Endothelial cell of umbilical vein (primary cell): ENCODE data around the gene EEF1AKMT2. TPM values are rescaled to one million over a fixed set of nuclear protein-coding genes. Genes with fewer than 3 reads are reported as not detected.

ENCODE experiments used
- BruUV-seq: library from RNA; stranded (reverse); fragments of 400-500 nt; replicated peaks from 2 replicates; lab custom pipeline; 2021; lab: Mats Ljungman, UMichigan
- CTCF ChIA-PET: fragments of 300-600, 350-600 bp; sonication (Branson Sonifier 250); formaldehyde crosslinking; loops from one replicate; lab custom pipeline; 2021; ENCODE audit warnings: antibody characterized with exemption, inconsistent platforms; lab: Charles Lee
- POLR2A ChIA-PET: fragments of 300-600, 350-600 bp; sonication (Branson Sonifier 250); formaldehyde crosslinking; loops from one replicate; lab custom pipeline; 2021; ENCODE audit warnings: antibody characterized with exemption, inconsistent platforms; lab: Charles Lee
- DNase-seq: peaks from one replicate; pipeline ENCODE4 v3.0.0-alpha.2; 2011; ENCODE audit warnings: low read depth, low spot score
- FAIRE-seq: peaks from 2 replicates; lab custom pipeline; 2011; peaks lifted over from hg19 to GRCh38; lab: Jason Lieb, UNC
- H2AFZ ChIP-seq: 2 replicates; pipeline ENCODE4 v1.6.0; 2012; ENCODE audit warnings: low read depth, low read length, control low read depth, inconsistent platforms
- H3K27ac ChIP-seq: 2 replicates; pipeline ENCODE4 v1.5.1; 2011; ENCODE audit warnings: low read depth, mild to moderate bottlenecking, control low read depth, low read length, moderate library complexity; ENCODE audit not compliant: insufficient read depth
- H3K27me3 ChIP-seq, 2 experiments: 2 replicates each; pipeline versions ENCODE4 v1.6.0 to v1.6.1; 2011; ENCODE audit warnings: low read length in 2 of 2, mixed read lengths in 1 of 2; ENCODE audit not compliant: control insufficient read depth in 2 of 2, insufficient read depth in 2 of 2
- H3K36me3 ChIP-seq, 2 experiments: 2 replicates in 1 of 2; 3 replicates in 1 of 2; pipeline ENCODE4 v1.5.1; 2011; ENCODE audit warnings: low read length in 2 of 2, mild to moderate bottlenecking in 1 of 2, moderate library complexity in 1 of 2; ENCODE audit not compliant: control insufficient read depth in 2 of 2, insufficient read depth in 2 of 2; ENCODE audit errors: extremely low read depth in 1 of 2
- H3K4me1 ChIP-seq: 3 replicates; pipeline ENCODE4 v1.5.1; 2011; ENCODE audit warnings: mild to moderate bottlenecking, low read length; ENCODE audit not compliant: control insufficient read depth, insufficient read depth; ENCODE audit errors: extremely low read depth
- H3K4me2 ChIP-seq: 2 replicates; pipeline ENCODE4 v1.6.1; 2011; ENCODE audit warnings: low read length, control low read depth, mixed read lengths; ENCODE audit not compliant: insufficient read depth
- H3K4me3 ChIP-seq, 3 experiments: fragments of 200-600 bp in 1 of 3; sonication (generic), shearing (Covaris generic) in 1 of 3; replicated peaks in 1 of 3; 2 replicates each; pipeline ENCODE4 v1.5.1; 2011 to 2016; ENCODE audit warnings: control low read depth in 3 of 3, low read length in 3 of 3, mild to moderate bottlenecking in 2 of 3, inconsistent platforms in 1 of 3, low read depth in 1 of 3, moderate library complexity in 1 of 3; ENCODE audit not compliant: insufficient read depth in 1 of 3
- H3K79me2 ChIP-seq: 2 replicates; pipeline ENCODE4 v1.6.0; 2012; ENCODE audit warnings: low read length, inconsistent platforms; ENCODE audit not compliant: control insufficient read depth, insufficient read depth
- H3K9ac ChIP-seq: replicated peaks from 2 replicates; pipeline ENCODE3; 2011; ENCODE audit warnings: low read length, control low read depth; ENCODE audit not compliant: insufficient read depth; ENCODE audit errors: extremely low read depth
- H3K9me1 ChIP-seq: replicated peaks from 3 replicates; pipeline ENCODE4 v1.6.0; 2011; ENCODE audit warnings: mild to moderate bottlenecking, low read length; ENCODE audit not compliant: control insufficient read depth, insufficient read depth; ENCODE audit errors: extremely low read depth
- H3K9me3 ChIP-seq: replicated peaks from 2 replicates; pipeline ENCODE4 v1.5.1; 2012; ENCODE audit warnings: low read length, inconsistent platforms; ENCODE audit not compliant: control insufficient read depth, insufficient read depth
- H4K20me1 ChIP-seq: replicated peaks from 2 replicates; pipeline ENCODE3; 2011; ENCODE audit warnings: mild to moderate bottlenecking, low read length; ENCODE audit not compliant: control insufficient read depth, insufficient read depth; ENCODE audit errors: extremely low read depth
- EZH2 ChIP-seq: IDR thresholded peaks from 2 replicates; pipeline ENCODE4 v1.6.1; 2012; ENCODE audit warnings: borderline replicate concordance, low read depth, mild to moderate bottlenecking, moderate library complexity, low read length, inconsistent platforms; ENCODE audit not compliant: severe bottlenecking
- FOS ChIP-seq: IDR thresholded peaks from 2 replicates; pipeline ENCODE4 v1.6.1; 2011; ENCODE audit warnings: mild to moderate bottlenecking, low read length, moderate library complexity, borderline replicate concordance; ENCODE audit not compliant: insufficient read depth
- GATA2 ChIP-seq: IDR thresholded peaks from 2 replicates; pipeline ENCODE4 v1.7.0; 2011; ENCODE audit warnings: low read depth, mild to moderate bottlenecking, moderate library complexity, mixed read lengths, low read length; ENCODE audit not compliant: insufficient read length, insufficient read depth
- JUN ChIP-seq: IDR thresholded peaks from 2 replicates; pipeline ENCODE4 v1.6.1; 2011; ENCODE audit warnings: borderline replicate concordance, low read depth; ENCODE audit not compliant: insufficient read length, insufficient read depth
- MYC ChIP-seq: IDR thresholded peaks from one replicate; pipeline ENCODE4 v1.6.1; 2011; ENCODE audit warnings: mild to moderate bottlenecking, low read depth, low read length
- POLR2A ChIP-seq: IDR thresholded peaks from 2 replicates; pipeline ENCODE4 v1.6.1; 2012; ENCODE audit warnings: low read depth, mild to moderate bottlenecking, control low read depth, low read length
- POLR2AphosphoS5 ChIP-seq: IDR thresholded peaks from 2 replicates; pipeline ENCODE4 v1.6.1; 2012; ENCODE audit warnings: low read depth, mild to moderate bottlenecking, control low read depth, low read length, moderate library complexity; ENCODE audit not compliant: insufficient read depth
- dilution Hi-C: fragments of 300-500 bp; cut with MboI; formaldehyde crosslinking; loops from one replicate; pipeline ENCODE4 v1.15.0; 2019; ENCODE audit warnings: low sequenced_read_pairs; ENCODE audit not compliant: extremely low pct_ligation_motif_present
- intact Hi-C: fragments of 100-400 bp; cut with micrococcal nuclease; formaldehyde crosslinking; loops from one replicate; pipeline ENCODE4 v1.10.0; 2022
- polyA plus RNA-seq, 4 experiments: library from polyadenylated mRNA; depleted of rRNA in 3 of 4; stranded (reverse) in 3 of 4; unstranded in 1 of 4; fragments of >200 nt; gene quantifications; 2 replicates each; pipeline versions ENCODE4 v1.2.1 to v1.2.3, GENCODE V29; 2011 to 2012; ENCODE audit warnings: missing spikeins in 1 of 4
- total RNA-seq: library from RNA; stranded (reverse); gene quantifications from 2 replicates; pipeline ENCODE4 v1.2.3, GENCODE V29; 2021
- TF ChIP-seq, protein P1 (sequence below): IDR thresholded peaks from 2 replicates; pipeline ENCODE4 v1.6.1; 2011; ENCODE audit not compliant: insufficient read depth, insufficient read length
- TF ChIP-seq, protein P2 (sequence below), 2 donors: IDR thresholded peaks; 1 replicate in 1 of 2; 2 replicates in 1 of 2; pipeline ENCODE4 v1.5.1; 2011; ENCODE audit warnings: low read length in 2 of 2, mild to moderate bottlenecking in 2 of 2, moderate library complexity in 2 of 2, control low read depth in 1 of 2, inconsistent platforms in 1 of 2, low read depth in 1 of 2; ENCODE audit not compliant: insufficient read depth in 1 of 2; ENCODE audit errors: extremely low read depth in 1 of 2

The EEF1AKMT2 gene
- total and polyA plus RNA-seq, 2 donors (not counting 3 experiments of a cell fraction or from before 2014, with no cell fraction given) = 8.5 to 21.3 TPM

DNA sequence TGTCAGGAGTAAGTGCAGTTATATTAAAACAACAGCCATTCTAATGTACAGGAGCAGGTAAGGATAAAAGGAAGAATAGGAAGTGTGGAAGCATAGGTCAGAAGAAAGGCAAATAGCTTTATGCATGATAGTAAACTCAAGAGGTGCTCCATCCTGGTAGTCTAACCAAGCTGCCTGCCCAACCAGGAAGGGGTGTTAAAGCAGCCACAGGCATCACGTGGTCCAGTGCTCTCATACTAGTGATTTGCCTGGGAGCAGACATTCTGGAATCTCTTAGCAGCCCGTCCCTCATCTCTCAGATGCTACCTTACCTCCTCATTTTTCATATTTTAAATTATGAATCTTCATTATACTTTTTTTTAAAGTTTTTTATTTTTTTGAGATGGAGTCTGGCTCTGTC is 28.4 kb upstream of the EEF1AKMT2 start:
- Histone ChIP-seq H3K9me1 (no peaks in the 10 kb centered on the region), H3K4me1 (no peaks in the 10 kb centered on the region), H4K20me1 (no peaks in the 10 kb centered on the region), H2AFZ (no peak overlapping the region), H3K27me3 (no peaks in the 10 kb centered on the region), H3K9ac (no peak overlapping the region), H3K36me3 (peaks cover 2 to 9% of the 10 kb centered on the region in 2 experiments), H3K4me2 (no peak overlapping the region), H3K79me2 (no peaks in the 10 kb centered on the region), H3K4me3 (no peak overlapping the region), H3K27ac (no peak overlapping the region), H3K9me3 (no peaks in the 10 kb centered on the region)
- TF ChIP-seq, protein P1, sequence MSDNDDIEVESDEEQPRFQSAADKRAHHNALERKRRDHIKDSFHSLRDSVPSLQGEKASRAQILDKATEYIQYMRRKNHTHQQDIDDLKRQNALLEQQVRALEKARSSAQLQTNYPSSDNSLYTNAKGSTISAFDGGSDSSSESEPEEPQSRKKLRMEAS = no peak
- no peak for TF ChIP-seq POLR2AphosphoS5
- TF ChIP-seq EZH2 = no peak
- TF ChIP-seq, protein P2, sequence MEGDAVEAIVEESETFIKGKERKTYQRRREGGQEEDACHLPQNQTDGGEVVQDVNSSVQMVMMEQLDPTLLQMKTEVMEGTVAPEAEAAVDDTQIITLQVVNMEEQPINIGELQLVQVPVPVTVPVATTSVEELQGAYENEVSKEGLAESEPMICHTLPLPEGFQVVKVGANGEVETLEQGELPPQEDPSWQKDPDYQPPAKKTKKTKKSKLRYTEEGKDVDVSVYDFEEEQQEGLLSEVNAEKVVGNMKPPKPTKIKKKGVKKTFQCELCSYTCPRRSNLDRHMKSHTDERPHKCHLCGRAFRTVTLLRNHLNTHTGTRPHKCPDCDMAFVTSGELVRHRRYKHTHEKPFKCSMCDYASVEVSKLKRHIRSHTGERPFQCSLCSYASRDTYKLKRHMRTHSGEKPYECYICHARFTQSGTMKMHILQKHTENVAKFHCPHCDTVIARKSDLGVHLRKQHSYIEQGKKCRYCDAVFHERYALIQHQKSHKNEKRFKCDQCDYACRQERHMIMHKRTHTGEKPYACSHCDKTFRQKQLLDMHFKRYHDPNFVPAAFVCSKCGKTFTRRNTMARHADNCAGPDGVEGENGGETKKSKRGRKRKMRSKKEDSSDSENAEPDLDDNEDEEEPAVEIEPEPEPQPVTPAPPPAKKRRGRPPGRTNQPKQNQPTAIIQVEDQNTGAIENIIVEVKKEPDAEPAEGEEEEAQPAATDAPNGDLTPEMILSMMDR (IDR thresholded peaks at IDR 0.05; ENCODE audit: extremely low read depth in 1 of 2, insufficient read depth in 1 of 2, low read depth in 1 of 2, low read length in 2 of 2) = no peak
- TF ChIP-seq JUN = no peak
- no peak for TF ChIP-seq GATA2
- no peak for TF ChIP-seq MYC
- TF ChIP-seq FOS = no peak
- no peak for TF ChIP-seq POLR2A
- dilution Hi-C loops (no loop called here), intact Hi-C loops (no loop called here)
- ChIA-PET CTCF (no interaction called here), POLR2A (no interaction called here)
- BruUV-seq = no TSS peak
- DNase-seq = no peak
- no peak for FAIRE-seq
